Progenitor cell of endocrine pancreas (in vitro differentiated cells): ENCODE results near the gene PSMD13. TPM values are rescaled to one million over a fixed set of nuclear protein-coding genes. Genes with fewer than 3 reads are reported as not detected.

Experiments
- DNase-seq: peaks from one replicate; pipeline ENCODE4 v3.0.0; 2021; ENCODE audit warnings: low spot score; ENCODE audit not compliant: unreplicated experiment
- H3K27ac Mint-ChIP-seq: 2 replicates; pipeline ENCODE4 v1.8.0; 2021; ENCODE audit warnings: mild to moderate bottlenecking, moderate library complexity, mixed read lengths
- H3K27me3 Mint-ChIP-seq: 2 replicates; pipeline ENCODE4 v1.8.0; 2021; ENCODE audit warnings: mixed read lengths
- H3K36me3 Mint-ChIP-seq: 2 replicates; pipeline ENCODE4 v1.8.0; 2022; ENCODE audit warnings: mixed read lengths; ENCODE audit not compliant: insufficient read depth
- H3K4me1 Mint-ChIP-seq: 2 replicates; pipeline ENCODE4 v1.8.0; 2021; ENCODE audit warnings: low read depth, mixed read lengths
- H3K4me3 Mint-ChIP-seq: 2 replicates; pipeline ENCODE4 v1.8.0; 2021; ENCODE audit warnings: low read depth, mild to moderate bottlenecking, moderate library complexity, mixed read lengths
- H3K9me3 Mint-ChIP-seq: 2 replicates; pipeline ENCODE4 v1.8.0; 2021; ENCODE audit warnings: low read depth, mixed read lengths
- CTCF ChIP-seq: fragments of 200-600 bp; sonication (generic); IDR thresholded peaks from one replicate; pipeline ENCODE4 v1.5.0; 2021; ENCODE audit warnings: antibody characterized with exemption, mild to moderate bottlenecking; ENCODE audit not compliant: unreplicated experiment
- total RNA-seq: library from RNA; stranded (reverse); gene quantifications from 2 replicates; pipeline ENCODE4 v1.2.1, GENCODE V29; 2021

Gene PSMD13
- total RNA-seq, 1 donor from 2014 or later: 100 TPM

- Mint-ChIP-seq H3K27ac (no peak overlapping the region), H3K27me3 (peaks cover 7% of the 10 kb centered on the region), H3K4me1 (peaks cover 7% of the 10 kb centered on the region), H3K36me3 (peaks cover 2% of the 10 kb centered on the region), H3K9me3 (no peaks in the 10 kb centered on the region), H3K4me3 (no peak overlapping the region)
- DNase-seq: no peak
- no peak for TF ChIP-seq CTCF
Measured at GRCh38 chr11:295351-296170, 58.8 kb downstream of the PSMD13 start.

DNA sequence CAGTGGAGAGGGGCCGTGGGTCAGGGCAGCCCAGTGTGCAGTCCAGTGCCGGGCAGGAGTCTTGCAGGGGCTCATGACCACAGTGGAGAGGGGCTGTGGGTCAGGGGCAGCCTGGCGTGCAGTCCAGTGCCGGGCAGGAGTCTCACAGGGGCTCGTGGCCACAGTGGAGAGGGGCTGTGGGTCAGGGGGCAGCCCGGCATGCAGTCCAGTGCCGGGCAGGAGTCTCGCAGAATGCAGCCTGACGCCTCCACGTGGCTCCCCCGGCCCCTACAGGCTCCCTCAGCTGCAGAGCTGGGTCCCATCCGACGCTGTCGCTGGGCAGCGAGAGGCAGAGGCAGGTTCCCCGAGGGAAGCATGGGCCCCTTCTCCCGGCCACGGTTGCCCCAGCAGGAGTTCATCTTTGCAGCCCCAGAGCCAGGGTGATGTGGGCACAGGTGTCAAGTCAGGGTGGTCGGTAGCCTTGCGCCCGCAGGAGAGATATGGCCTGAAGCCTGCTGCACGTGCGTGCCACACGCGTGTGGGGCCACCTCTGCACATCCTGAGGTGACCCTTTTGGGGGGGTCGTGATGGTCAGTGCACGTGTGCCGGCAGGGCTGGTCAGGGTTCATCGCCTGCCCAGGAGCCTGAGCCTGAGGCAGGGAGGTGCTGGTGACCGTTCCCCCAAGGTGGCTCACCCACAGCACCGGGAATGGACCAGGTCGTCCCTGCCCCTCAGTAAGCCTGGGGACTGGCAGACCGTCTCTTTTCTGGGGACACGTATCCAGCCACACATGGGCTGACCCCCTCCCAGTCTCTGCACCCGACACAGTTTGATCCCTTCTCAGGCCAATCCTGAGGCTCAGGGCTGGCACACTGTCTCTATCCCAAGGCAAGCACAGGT is 59.6 kb downstream of the PSMD13 start:
- H3K36me3 Mint-ChIP-seq: peaks cover 1% of the 10 kb centered on the region
- H3K4me3 Mint-ChIP-seq: no peak overlapping the region
- H3K9me3 Mint-ChIP-seq: no peaks in the 10 kb centered on the region
- no peak for TF ChIP-seq CTCF
- peaks cover 9% of the 10 kb centered on the region for H3K4me1 Mint-ChIP-seq
- H3K27ac Mint-ChIP-seq: no peak overlapping the region
- H3K27me3 Mint-ChIP-seq: peaks cover 13% of the 10 kb centered on the region
- DNase-seq: no peak

DNA sequence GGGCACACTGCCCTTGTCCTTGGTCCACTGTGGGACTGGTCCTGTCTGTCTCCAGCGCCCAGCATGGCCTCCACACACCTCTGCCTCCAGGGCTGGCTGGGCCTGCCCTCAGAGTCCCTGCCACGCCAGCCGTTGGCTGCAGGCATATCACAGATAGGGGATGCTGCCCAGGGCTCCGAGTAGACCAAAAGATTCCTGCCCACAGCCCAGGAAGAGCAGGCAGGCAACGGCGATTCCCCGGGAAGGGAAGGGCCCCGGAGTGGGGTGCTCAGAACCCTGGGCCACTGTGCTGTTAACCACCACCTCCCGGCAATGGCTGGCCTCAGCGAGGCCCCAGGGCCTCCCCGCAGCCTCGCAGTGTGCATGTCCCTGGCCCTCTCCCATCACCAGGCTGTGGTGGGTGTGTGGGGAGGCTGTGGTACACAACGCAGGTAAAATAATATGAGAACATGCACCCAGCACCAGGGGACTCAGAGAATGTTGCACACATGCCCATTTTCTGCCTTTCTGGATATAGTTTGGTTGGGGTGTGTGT is 60.3 kb downstream of the PSMD13 start:
- DNase-seq: no peak
- H3K36me3 Mint-ChIP-seq: no peaks in the 10 kb centered on the region
- no peak for TF ChIP-seq CTCF
- H3K9me3 Mint-ChIP-seq: no peaks in the 10 kb centered on the region
- no peak overlapping the region for H3K4me3 Mint-ChIP-seq
- H3K4me1 Mint-ChIP-seq: peaks cover 9% of the 10 kb centered on the region
- no peak overlapping the region for H3K27ac Mint-ChIP-seq
- peaks cover 13% of the 10 kb centered on the region for H3K27me3 Mint-ChIP-seq

DNA sequence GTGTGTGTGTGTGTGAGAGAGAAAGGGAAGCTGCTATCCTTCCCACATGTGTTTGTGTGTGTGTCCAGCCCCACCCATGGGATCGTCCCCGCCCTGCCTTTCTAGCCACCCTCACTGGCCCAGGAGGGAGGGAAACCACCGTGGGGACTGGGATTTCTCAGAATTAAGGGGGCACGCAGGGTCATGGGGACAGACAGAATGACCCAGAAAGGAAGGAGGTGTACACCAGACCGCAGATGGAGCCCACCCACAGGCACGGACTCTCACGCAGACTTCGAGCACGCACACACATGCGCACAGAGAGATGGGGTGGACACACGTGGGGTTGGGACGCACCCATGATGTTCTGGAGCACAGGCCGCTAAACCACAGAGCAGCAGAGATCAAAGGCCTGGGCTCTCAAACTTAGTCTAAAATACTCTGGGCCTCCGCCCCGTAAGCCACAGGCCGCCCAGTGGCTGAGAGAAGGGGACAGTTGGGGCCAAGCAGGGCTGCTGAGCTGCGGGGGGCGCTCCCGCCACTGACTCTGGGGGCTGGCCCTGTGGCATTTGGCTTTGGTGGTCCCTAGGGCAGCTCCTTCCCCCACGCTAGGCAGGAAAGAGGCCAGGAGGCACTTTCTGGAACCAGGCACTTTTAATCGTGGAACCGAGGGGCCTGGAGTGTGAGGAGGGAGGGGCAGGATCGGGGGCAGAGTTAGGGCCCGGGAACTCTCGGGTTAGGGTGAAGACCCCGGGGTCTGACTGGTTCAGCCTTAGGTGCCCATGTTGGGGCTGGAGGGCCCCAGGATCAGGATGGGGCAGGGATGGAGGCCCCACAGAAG is 61.0 kb downstream of the PSMD13 start:
- Mint-ChIP-seq H3K36me3 (no peaks in the 10 kb centered on the region), H3K27me3 (peaks cover 13% of the 10 kb centered on the region), H3K27ac (no peak overlapping the region), H3K4me3 (no peak overlapping the region), H3K9me3 (no peaks in the 10 kb centered on the region), H3K4me1 (peaks cover 9% of the 10 kb centered on the region)
- DNase-seq: no peak
- no peak for TF ChIP-seq CTCF
